Vagina (tissue), 2 donors: Measurements from ENCODE around the gene CENPN.

Source experiments
- CTCF ChIP-seq, 3 experiments: fragments of 450-650 bp in 2 of 3; fragments of 200-600 bp in 1 of 3; sonication (generic) in 1 of 3; IDR thresholded peaks; one replicate each; pipeline ENCODE4 v1.5.1; 2017 to 2019; ENCODE audit warnings: antibody characterized with exemption in 3 of 3, mild to moderate bottlenecking in 2 of 3, moderate library complexity in 2 of 3
- POLR2A ChIP-seq, 2 donors: fragments of 450-650 bp; IDR thresholded peaks; one replicate each; pipeline ENCODE4 v1.6.1; 2017; ENCODE audit warnings: antibody characterized with exemption in 2 of 2, mild to moderate bottlenecking in 2 of 2, moderate library complexity in 2 of 2
- POLR2AphosphoS5 ChIP-seq, 2 donors: sonication (generic); formaldehyde crosslinking; IDR thresholded peaks; one replicate each; pipeline ENCODE4 v1.9.0; 2017; ENCODE audit warnings: antibody characterized with exemption in 2 of 2, mild to moderate bottlenecking in 2 of 2, low read depth in 1 of 2; ENCODE audit not compliant: insufficient read depth in 1 of 2

- TF ChIP-seq CTCF (IDR thresholded peaks at IDR 0.05) (no peak), POLR2AphosphoS5 (IDR thresholded peaks at IDR 0.05; ENCODE audit: insufficient read depth in 1 of 2, low read depth in 1 of 2) (no peak), POLR2A (IDR thresholded peaks at IDR 0.05) (no peak)
Measured at GRCh38 chr16:80974649-80975376, 32.2 kb upstream of the CENPN start.
